NCI-H2227 treated with DMSO at 0.1 percent for 48 hours (cell line): ENCODE results near the gene SKAP1.
A peak's percentile ranks its signal among the peaks of the same experiment; 100 is the strongest.
"Not testable (repeated sequence)": the region's sequence is repeated elsewhere in the genome, so short reads cannot be mapped to it uniquely, and the experiment has no call there.

ENCODE experiments used
- DNase-seq: peaks from one replicate; lab custom pipeline; 2025; lab: John Stamatoyannopoulos, UW

SKAP1 gene

DNA sequence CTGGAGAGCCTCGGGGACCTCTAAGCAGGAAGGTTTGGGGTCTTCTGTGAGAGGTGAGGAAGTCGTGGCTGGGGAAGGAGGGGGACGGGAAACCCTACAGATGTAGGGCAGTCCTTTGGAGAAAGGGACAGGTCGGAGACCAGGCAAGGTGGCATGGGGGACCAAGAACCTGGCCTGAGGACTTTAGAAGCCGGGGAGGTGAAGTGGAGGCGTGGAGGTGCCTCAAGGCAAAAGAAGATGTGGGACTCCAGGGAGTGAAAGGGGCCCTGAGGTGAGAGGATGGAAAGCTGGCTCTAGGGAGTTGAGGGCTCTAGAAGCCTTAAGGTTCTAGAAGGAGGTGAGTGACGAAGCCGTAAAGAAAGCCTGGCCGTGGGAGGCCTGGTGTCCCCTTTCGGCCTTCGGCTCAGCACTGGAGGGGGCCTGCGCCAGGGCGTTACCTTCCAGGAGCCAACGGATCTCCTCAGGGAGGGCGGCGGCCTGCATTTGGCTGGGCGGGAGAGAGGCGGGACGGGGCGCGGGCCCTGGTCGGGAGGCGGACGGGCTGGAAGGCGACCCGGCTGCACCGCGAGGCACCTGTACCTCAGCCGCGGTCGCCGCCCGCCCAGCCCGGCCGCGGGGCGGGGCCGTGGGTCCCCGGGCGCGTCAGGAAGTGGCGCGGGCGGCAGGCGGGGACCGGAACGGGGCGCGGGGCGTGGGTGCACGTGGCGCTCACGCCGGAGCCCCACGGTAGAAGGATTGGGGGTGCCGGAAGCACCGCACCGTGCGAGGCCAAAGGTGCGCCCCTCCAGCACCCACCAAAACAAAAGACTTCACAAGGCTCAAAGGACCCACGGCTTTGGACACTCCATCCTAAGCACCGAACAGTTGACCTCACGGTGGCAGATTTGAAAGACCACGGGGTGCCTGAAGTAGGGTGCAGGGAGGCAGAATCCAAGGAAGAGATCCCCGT, at the start of gene SKAP1:
TSS of gene SKAP1 (minus strand) at position 577 of the 949 bp plus-strand sequence.
- no peak for DNase-seq

DNA sequence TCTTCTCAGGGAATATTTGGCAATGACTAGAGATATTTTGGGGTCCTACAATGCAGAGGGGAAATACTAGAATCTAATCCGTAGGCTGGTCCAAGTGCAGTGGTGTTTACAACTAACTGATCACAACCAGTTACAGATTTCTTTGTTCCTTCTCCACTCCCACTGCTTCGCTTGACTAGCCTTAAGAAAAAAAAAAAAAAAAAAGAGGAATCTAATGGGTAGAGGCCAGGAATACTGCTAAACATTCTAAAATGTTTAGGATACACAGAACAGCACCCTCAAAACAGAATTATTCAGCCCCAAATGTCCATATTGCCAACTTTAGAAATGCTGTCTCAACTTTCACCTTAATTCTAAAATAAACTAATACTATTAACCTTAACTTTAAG, 49.0 kb upstream of the SKAP1 start:
- no peak for DNase-seq

DNA sequence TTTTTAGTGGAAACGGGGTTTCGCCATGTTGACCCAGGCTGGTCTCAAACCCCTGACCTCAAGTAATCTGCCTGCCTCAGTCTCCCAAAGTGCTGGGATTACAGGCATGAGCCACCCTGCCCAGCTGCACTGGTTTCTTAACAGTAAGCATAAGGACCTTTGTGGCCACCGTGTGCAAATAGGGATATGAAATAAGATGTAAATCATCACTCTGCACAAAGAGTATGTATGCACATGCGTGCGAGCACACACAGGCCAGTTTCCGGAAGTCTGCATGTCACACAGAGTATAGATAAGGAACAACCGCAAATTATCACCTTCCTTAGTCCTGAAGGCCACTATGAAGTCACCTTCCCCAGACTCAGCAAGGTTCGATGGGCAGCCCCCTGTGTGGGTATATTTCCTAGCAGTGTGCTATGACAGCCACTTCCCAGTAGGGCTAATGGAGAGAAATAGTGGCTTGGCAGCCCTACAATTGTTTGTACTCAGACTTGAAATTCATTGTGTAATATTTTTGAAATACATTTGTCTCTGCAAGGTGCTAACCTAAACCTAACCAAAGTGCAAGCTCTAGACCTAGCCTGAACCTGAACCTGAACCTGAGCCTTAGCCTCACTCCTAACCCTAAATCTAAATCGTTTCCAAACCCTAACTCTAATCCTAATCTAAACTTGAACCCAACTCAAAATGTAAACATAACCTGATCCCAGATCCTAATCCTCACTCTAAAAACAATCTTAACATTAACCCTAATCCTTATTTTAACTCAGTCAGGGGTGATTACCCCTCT, 48.4 kb upstream of the SKAP1 start:
- DNase-seq = no peak

DNA sequence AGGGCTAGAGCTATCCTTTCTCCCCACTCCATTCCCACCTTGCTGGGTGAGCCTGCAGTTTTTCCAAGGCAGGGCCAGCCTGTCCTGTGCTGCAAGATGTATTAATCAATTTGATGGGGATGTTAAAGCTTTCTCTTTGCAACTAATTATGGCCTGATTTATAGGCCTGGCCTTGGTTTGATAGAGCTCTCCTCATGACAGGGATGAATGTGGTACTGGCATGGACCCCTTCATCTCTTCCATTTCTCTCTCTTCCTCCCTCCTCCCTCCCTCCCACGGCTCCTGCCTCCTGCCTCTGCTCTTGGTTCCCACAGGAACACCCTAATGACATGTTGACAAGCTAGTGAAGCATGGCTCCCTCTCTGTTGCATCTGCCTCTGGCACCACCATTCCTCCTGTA, 47.2 kb upstream of the SKAP1 start:
- no peak for DNase-seq

DNA sequence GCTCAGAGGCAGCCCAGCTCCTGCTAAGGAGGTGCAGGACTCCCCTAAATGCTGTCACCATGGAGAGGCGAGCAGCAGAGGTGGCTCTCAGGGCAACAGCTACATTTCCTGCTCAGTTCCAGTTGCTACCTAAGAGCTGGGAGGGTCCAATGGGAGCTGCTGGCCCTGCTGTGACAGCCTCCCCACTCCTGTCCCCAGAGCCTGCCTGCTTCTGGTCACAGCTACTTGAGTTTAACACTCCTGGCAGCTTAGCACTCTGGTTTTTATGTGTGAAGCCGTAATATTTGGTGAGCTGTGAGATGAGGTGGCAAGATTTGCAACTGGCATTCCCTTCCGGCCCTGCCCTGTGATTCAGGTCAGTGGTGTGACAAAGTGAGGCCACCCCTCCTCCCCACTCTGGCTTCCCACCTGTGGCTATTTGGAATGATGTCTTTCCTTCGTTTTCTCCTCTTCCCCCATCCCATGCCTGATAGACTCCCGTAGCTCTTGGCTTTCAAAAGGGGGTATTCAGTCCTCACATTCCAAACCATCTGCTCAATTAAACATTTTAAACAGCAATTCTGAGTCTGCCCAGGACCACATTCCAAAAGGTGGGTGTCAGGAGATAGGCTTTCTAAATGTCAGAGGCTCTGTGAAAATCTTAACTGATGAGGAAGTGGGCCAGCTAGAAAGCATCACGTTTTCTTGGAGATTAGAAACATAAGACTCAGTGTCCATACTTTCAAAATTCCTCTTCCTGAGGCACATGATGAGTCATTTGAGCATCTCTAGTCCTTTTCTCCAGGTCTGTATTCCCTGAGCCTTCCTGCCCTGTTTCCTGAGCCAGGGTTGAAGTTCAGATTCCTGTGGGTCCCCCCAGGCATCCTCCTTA, 42.6 kb upstream of the SKAP1 start:
- no peak for DNase-seq

DNA sequence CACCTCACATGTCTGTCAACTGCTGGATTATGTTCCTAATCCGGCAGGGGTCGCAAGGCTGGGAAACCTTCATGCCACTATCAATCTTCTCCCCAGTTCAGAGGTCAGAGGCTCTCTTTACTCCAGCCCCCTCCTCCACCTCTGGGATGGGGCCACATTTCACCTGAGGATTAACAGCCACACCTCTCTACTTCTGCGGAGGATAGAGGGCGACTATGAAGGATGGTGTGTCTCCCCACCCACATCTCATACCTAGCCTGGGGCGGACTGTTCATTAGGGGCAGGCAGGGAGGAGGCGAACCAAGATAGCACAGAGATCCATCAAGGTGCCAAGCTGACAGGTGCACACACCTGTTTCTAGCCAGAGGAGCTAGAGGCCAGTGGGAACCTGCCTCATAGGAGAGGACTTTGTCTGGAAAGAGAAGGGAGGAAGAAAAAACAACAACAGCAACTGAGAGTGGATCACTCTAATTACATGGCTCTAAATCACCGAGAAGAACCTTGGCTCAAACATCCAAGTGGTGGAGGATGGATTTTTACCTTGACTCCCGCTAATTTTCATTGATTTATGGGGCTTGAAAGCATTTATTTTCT, 41.9 kb upstream of the SKAP1 start:
- DNase-seq = peak; percentile 87

DNA sequence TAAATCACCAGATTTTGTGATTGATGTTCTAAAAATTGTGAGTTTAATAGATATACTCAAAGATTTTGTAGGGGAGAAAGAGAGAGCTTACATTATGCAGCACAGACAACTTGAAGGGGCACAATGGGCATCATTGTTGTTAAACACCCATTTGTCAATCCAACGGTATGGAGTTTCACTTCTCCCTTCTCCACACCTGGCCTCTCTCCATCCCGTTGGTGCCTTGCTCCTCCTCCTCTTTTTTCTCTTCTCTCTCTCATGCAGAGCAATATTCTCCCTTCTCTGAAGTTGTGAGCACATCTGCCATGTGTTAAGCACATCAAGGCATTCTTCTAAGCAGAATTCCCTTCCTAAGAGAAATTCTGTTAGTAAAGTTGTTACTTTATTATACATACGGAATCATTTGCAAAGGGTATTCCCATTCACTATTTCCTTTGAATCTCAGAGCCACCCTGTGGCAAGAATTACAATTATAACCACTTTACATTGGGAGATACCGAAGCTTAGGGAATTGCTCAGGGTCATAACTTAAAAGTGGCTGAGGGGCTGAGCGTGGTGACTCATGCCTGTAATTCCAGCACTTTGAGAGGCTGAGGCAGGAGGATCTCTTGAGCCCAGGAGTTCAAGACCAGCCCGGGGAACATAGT, 40.5 kb upstream of the SKAP1 start:
- no peak for DNase-seq

DNA sequence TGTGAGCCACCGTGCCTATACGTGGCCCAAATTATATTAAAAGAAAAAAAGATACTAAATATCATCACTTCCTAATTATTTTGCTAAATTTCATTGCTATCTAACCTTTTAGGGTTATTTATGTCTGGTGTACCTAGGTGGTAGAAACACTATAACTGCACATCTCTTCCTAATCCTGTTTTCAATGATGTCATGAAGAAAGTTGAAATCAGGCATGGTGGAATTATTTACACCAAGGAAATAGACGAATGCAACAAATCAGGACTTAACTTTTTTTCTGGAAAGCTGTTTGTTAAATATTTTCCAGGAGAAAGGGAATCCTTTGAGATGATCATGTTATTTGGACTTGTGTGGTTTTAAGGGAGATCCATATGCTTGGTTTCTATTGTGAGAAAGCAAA, 39.2 kb upstream of the SKAP1 start:
- DNase-seq = no peak

DNA sequence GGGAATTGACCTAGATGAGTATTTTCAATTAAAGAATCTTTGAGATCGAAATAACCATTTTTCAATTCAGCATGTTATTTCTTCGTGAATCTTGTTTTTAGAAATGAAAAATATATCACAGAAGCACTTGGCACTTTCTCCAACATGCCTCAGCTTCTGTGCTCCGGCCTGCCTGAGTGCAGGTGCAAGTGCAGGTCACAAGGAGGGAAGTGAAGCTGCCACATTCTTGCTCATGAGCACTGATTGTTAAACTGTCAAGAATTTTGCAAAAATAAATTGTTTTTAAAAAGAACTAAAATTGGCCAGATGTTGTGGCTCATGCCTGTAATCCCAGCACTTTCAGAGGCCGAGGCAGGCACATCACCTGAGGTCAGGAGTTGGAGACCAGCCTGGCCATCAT, 38.3 kb upstream of the SKAP1 start:
- DNase-seq = no peak

DNA sequence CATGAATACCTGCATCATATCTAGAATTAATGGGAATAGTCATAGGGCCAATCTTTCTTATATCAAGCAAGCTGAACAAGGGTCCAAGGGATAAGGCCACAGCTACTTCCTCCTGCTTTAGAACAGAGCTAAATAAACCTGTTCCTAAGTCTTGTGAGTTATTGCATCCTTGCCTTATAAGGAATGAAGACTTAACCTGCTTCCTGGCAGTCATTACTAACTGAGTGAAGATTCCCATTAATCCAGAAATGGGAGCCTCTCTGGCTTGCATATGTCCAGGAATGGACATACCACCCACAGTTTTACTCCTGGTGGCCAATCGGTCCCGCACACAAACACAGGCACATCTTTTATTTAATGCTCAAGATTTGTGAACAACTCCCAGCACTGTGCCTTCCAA, 35.9 kb upstream of the SKAP1 start:
- no peak for DNase-seq

DNA sequence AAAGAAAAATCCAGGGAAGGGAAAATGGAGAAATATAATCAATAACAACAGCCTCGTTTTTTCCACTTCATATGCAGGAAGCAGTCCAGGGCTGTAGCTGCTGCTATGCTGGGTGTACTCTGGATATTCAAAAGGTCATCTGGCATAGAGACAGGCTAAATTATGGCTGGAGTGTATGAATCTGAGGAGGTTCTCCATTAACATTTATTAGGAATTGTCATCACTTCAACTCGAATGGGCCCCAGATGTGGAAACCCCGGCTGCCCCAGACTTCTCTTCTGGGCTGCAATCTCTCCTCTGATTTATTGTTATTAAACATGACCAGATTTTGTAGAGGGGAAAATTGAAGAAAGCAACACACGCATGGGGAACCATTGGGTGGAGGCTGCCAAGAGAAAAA, 33.5 kb upstream of the SKAP1 start:
- DNase-seq = no peak

DNA sequence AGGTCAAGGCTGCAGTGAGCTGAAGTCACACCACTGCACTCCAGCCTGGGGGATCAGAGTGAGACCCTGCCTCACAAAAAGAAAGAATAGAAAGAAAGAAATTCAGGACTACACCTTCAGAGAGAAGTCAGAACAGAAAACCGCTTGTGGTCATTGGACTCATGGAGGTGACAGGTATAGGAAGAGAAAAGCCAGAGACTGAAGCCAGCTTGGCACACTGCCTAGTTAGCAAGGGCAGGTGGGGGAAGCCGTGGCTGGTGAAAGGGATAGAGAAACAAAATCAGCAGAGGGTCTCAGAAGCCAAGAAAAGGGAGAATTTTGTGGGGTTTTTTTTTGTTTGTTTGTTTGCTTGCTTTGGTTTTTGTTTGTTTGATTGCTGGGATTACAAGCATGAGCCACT, 32.9 kb upstream of the SKAP1 start:
- no peak for DNase-seq

DNA sequence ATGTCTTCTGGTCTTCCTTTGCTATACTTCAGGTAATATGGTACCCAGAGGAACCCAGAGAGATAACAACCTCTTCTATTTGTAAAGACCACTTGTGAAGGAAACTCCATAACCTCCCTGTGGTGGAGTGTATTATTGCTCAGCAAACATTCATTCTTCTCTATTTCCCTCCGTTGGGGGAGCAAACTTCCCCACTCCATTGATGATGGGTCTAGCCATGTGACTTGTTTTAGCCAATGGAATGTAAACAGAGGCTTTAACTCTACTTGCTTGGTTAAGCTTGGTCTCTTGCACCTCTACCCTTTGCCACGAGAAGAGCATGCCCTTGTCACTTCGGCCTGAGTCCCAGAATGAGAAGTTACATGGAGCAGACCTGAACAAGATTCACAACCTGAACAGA, 30.0 kb upstream of the SKAP1 start:
- no peak for DNase-seq

DNA sequence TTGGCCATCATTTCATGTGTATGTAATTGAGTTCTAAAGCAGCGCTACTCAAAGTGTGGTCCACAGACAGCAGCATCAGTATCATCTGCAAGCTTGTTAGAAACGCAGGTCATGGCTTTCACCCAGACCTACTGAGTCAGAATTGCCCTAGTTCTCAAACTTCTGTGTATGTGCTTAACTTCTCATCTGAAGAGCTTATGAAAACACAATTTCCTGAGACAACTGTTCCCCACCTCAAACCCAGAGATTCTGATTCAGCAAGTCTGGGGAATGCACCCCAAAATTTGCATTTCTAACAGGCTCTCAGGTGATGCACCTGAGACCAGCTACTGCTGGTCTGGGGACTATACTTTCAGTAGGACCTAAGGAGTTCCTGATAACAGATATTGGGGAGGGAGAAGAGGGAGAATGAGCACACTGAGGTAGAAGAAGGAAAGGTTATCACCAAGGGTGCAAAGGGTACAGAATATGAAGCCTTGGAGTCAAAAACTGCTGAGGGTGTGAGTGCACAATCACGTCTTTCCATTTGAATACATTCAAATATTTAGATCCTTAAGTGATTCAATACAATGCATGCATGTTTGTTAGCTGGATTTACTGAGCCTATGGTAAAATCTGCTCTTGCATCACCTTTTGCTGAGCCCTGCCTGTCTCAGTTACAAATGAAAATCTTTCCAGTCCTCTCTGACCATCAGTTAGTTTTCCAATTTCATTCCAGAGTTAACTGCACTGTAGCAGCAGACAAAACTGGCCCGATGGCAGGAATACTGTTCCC, 29.2 kb upstream of the SKAP1 start:
- DNase-seq = no peak

DNA sequence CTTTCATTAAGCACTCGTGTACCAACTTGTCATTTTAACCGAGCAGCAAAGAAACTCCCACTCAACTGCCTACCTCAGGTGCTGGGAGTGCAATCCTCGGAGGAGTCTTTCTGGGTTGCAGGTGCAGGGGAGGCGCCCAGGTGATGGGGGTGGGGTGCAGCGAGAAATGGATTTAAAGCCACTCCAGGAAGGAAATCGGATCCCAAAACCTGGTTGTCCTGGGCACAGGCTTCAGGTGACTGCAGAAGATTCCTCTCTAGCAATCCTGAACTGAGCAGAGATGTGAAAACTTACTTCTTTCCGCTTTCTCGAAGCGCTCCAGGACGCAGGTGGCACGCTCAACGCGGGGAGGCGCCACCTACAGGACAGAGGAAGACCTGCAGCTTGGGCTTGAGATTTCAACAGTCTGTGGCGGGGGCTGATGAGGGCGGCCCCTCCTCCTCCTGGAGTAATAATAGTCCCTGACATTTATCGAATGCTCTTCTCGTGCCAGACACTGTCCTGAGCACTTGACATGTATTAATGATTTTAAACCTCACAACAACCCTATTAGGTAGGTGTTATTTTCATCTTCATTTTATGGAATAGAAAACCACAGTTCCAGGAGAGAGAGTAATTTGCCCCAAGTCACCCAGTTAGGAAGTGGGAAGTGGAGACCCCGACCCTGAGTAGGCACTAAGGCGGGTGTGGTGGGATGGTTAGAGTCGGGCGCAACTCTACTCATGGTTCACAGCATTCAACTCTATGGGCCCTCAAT, 27.2 kb upstream of the SKAP1 start:
- DNase-seq = peak; percentile 61

DNA sequence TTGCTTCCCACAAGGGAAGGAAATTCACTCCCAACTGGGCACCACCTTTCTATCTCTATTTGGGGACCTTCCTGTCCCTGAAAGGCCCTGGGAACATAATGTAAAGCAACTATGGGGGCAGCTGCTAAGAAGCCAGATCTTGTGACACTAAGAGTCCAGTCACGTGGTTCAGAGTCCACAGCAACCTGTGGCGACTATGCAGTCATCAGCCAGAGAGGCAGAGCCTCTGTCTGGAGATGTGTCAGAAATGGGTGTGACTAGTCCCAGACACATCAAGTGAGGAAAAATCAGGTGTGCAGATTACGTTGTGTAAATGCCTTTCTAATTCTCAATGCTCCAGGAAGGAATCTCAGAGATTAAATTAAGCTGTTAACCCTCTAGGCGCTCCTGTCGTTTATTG, 26.6 kb upstream of the SKAP1 start:
- DNase-seq = no peak

DNA sequence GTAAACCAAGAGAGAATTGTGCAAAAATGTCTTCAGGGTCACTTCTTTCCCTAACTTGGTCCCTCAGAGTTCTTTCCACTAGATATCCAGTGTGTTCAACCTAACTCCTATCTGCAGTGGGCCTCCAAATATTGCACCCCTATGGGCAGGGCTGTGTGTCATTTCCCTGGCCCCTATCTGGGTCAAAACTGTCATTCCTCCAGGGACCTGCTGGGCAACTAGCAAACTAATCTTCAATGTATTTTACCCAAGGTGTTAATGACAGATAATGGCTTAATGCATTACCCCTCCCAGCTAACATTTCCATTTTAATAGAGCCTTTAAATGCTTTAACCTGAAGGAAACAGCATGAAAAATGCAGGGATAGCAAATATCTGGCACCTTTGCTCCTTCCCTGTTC, 25.8 kb upstream of the SKAP1 start:
- DNase-seq = no peak

DNA sequence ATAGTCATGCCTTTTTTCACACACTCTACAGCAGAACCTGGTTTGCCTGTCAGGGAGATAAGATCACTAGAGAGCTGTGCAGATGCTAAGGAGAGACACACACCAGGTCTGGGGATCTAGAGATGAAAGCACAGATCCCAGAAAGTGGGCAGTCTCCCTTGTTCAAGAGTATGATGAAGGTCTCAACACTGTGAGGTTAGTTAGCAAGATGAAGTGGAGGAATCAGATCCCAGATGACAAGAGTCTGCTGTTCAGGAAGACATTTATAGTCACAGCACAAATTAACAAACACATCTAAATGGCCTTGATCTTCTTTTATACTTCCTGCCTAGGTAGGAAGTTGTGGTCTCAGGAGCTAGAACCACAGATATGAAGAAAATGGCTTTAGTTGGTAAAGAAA, 23.4 kb upstream of the SKAP1 start:
- no peak for DNase-seq

DNA sequence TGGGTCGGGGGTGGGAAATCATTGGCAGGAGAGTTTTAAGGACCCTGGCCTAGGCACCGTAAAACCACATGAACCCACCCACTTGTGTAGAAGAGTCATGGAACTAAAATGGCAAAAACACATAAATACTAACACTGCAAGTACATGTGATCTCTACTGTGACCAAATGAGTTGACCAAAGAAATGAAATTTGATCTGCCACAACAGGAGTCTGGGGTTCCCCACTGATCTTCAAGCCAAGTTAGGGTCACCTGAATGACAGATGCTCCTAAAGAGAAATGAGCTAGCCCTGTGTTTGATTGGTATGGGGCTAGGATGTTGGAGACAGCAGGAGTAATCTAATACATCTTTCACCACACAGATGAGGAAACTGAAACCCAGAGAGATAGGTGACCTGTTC, 21.5 kb upstream of the SKAP1 start:
- DNase-seq = no peak

DNA sequence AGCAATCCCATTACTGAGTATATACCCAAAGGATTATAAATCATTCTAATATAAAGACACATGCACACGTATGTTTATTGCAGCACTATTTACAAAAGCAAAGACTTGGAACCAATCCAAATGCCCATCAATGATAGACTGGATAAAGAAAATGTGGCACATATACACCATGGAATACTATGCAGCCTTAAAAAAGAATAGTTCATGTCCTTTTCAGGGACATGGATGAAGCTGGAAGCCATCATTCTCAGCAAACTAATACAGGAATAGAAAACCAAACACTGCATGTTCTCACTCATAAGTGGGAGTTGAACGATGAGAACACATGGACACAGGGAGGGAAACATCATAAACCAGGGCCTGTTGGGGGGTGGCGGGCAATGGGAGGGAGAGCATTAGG, 19.3 kb upstream of the SKAP1 start:
- not testable (repeated sequence) for DNase-seq
